PC-3 (cell line): Measurements from ENCODE around the gene ZNF560. TPM values are rescaled to one million over a fixed set of nuclear protein-coding genes. Genes with fewer than 3 reads are reported as not detected.

Experiments
- ATAC-seq: fragments of 200-7000 bp; cut with Tn5 transposase; 2 replicates; pipeline ENCODE4 v1.9.1; 2020; ENCODE audit warnings: mild to moderate bottlenecking, moderate library complexity
- BruUV-seq: library from RNA; stranded (reverse); fragments of 400-500 nt; replicated peaks from 2 replicates; lab custom pipeline; 2021; lab: Mats Ljungman, UMichigan
- CTCF ChIA-PET: fragments of 300-600 bp; sonication (Branson Sonifier 250); formaldehyde crosslinking; loops from one replicate; lab custom pipeline; 2022; ENCODE audit warnings: antibody characterized with exemption; lab: Charles Lee
- POLR2A ChIA-PET: fragments of 300-600 bp; sonication (Branson Sonifier 250); formaldehyde crosslinking; loops from one replicate; lab custom pipeline; 2022; ENCODE audit warnings: antibody characterized with exemption; ENCODE audit not compliant: unreplicated experiment; lab: Charles Lee
- DNase-seq: peaks from one replicate; pipeline ENCODE4 v3.0.0-alpha.2; 2015
- H2AFZ ChIP-seq: fragments of 300-600 bp; sonication (generic); 2 replicates; pipeline ENCODE4 v1.6.0; 2016; ENCODE audit warnings: antibody characterized with exemption, low read length
- H3F3A ChIP-seq: fragments of 300-600 bp; sonication (generic); one replicate; pipeline ENCODE4 v1.6.0; 2017; ENCODE audit warnings: antibody characterized with exemption, low read length, control low read depth, mild to moderate bottlenecking; ENCODE audit not compliant: unreplicated experiment
- H3K27ac ChIP-seq: fragments of 300-600 bp; sonication (generic); 2 replicates; pipeline ENCODE4 v1.5.1; 2016; ENCODE audit warnings: mild to moderate bottlenecking, low read length
- H3K27me3 ChIP-seq: fragments of 300-600 bp; sonication (generic); 2 replicates; pipeline ENCODE4 v1.6.1; 2016; ENCODE audit warnings: low read length, mixed read lengths
- H3K36me3 ChIP-seq: fragments of 300-600 bp; sonication (generic); 2 replicates; pipeline ENCODE4 v1.6.1; 2016; ENCODE audit warnings: low read depth, mixed run types, low read length, mixed read lengths
- H3K4me1 ChIP-seq: fragments of 300-600 bp; sonication (generic); 2 replicates; pipeline ENCODE4 v1.5.1; 2016; ENCODE audit warnings: low read length; ENCODE audit not compliant: insufficient read depth
- H3K4me2 ChIP-seq: fragments of 300-600 bp; sonication (generic); 2 replicates; pipeline ENCODE4 v1.6.0; 2016; ENCODE audit warnings: low read length
- H3K4me3 ChIP-seq: fragments of 300-600 bp; sonication (generic); 2 replicates; pipeline ENCODE4 v1.5.1; 2016; ENCODE audit warnings: mild to moderate bottlenecking, low read length, mixed read lengths
- H3K79me2 ChIP-seq: fragments of 300-600 bp; sonication (generic); 2 replicates; pipeline ENCODE4 v1.6.1; 2017; ENCODE audit warnings: low read length, mixed read lengths
- H3K9ac ChIP-seq: fragments of 300-600 bp; sonication (generic); 2 replicates; pipeline ENCODE4 v1.6.0; 2016; ENCODE audit warnings: mild to moderate bottlenecking, low read length
- H3K9me2 ChIP-seq: fragments of 300-600 bp; sonication (generic); replicated peaks from 2 replicates; pipeline ENCODE4 v1.6.1; 2016; ENCODE audit warnings: mixed run types, low read length, mixed read lengths
- H3K9me3 ChIP-seq: fragments of 300-600 bp; sonication (generic); 2 replicates; pipeline ENCODE4 v1.6.1; 2016; ENCODE audit warnings: low read length, mixed read lengths
- H4K20me1 ChIP-seq: fragments of 300-600 bp; sonication (generic); 2 replicates; pipeline ENCODE4 v1.6.1; 2016; ENCODE audit warnings: low read length, mixed read lengths
- EZH2 ChIP-seq: fragments of 300-600 bp; sonication (generic); IDR thresholded peaks from one replicate; pipeline ENCODE4 v1.6.1; 2017; ENCODE audit warnings: antibody characterized with exemption, mild to moderate bottlenecking, low read length; ENCODE audit not compliant: unreplicated experiment
- EZH2phosphoT487 ChIP-seq: fragments of 300-600 bp; sonication (generic); IDR thresholded peaks from 2 replicates; pipeline ENCODE4 v1.6.1; 2018; ENCODE audit warnings: mild to moderate bottlenecking, antibody characterized with exemption, low read length, borderline replicate concordance
- intact Hi-C: fragments of 100-400 bp; cut with micrococcal nuclease; formaldehyde crosslinking; loops from 2 replicates; pipeline ENCODE4 v1.9.0; 2023
- total RNA-seq: library from RNA; depleted of rRNA; stranded (reverse); fragments of >200 nt; gene quantifications from 2 replicates; pipeline ENCODE4 v1.2.3, GENCODE V29; 2014
- TF ChIP-seq, protein P1 (sequence below): fragments of 300-600 bp; sonication (generic); conservative IDR thresholded peaks from 2 replicates; pipeline ENCODE4 v1.5.1; 2017; ENCODE audit warnings: antibody characterized with exemption, low read depth, mild to moderate bottlenecking, low read length

The ZNF560 gene
- total RNA-seq, 1 experiment from 2014 or later, result not detected

DNA sequence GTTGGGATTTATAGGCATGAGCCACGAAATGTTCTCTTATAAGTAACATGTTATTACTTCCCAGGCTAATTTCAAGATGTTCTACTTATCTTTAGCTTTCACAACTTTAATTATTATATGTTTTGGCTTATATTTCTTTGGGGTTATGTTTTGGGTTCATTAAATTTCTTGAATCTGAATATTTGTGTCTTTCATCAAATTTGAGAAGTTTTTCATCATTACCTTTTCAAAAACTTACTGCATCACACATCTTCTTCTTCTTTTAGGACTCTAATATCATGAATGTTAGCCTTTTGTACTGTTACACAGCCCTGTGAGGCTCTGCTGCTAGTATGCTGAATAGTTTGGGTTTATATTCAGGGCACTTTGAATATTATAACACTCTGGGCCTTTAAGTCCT is 53.4 kb downstream of the ZNF560 start:
- Histone ChIP-seq H3K9me3 (peaks cover 53% of the 10 kb centered on the region), H3K9me2 (no peaks in the 10 kb centered on the region), H2AFZ (no peak overlapping the region), H3K4me1 (no peaks in the 10 kb centered on the region), H3K79me2 (no peaks in the 10 kb centered on the region), H3K27me3 (no peaks in the 10 kb centered on the region), H3K4me2 (no peak overlapping the region), H4K20me1 (no peaks in the 10 kb centered on the region), H3K27ac (no peak overlapping the region), H3K9ac (no peak overlapping the region), H3K4me3 (no peak overlapping the region; the same call in 1 of the 2 replicates), H3F3A (no peaks in the 10 kb centered on the region), H3K36me3 (peaks cover 47% of the 10 kb centered on the region)
- intact Hi-C loops, result no loop called here
- DNase-seq, result no peak
- no peak for TF ChIP-seq EZH2
- TF ChIP-seq EZH2phosphoT487, result no peak
- TF ChIP-seq, protein P1, sequence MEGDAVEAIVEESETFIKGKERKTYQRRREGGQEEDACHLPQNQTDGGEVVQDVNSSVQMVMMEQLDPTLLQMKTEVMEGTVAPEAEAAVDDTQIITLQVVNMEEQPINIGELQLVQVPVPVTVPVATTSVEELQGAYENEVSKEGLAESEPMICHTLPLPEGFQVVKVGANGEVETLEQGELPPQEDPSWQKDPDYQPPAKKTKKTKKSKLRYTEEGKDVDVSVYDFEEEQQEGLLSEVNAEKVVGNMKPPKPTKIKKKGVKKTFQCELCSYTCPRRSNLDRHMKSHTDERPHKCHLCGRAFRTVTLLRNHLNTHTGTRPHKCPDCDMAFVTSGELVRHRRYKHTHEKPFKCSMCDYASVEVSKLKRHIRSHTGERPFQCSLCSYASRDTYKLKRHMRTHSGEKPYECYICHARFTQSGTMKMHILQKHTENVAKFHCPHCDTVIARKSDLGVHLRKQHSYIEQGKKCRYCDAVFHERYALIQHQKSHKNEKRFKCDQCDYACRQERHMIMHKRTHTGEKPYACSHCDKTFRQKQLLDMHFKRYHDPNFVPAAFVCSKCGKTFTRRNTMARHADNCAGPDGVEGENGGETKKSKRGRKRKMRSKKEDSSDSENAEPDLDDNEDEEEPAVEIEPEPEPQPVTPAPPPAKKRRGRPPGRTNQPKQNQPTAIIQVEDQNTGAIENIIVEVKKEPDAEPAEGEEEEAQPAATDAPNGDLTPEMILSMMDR, result no peak
- ChIA-PET CTCF (no interaction called here), POLR2A (no interaction called here)
- no TSS peak for BruUV-seq
- ATAC-seq, result no peak

DNA sequence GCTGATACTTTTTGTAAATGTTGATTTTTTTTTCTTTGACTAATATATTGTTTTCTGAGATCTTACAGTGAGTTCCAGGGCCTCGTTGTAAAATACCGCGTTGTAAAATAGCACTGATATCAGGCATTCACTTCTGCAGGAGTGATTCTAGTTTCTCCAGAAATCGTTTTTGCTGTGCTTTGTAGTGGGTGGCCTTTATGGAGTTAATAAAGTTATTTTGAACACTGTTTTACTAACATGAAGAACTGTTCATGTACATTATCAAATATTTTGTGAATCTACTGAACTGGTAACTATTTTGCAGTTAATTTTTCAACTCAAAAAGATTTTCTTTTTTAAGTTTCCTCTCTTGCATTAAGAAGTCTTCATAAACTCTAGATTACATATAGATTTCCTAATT is 62.1 kb downstream of the ZNF560 start:
- no peak for DNase-seq
- Histone ChIP-seq H3K79me2 (peaks cover 41% of the 10 kb centered on the region), H4K20me1 (0 out of 2 replicates have a peak, but pooled peaks cover 5% of the 10 kb centered on the region), H3K9me2 (no peaks in the 10 kb centered on the region), H3K9ac (peak overlapping the region; percentile 85), H3F3A (no peaks in the 10 kb centered on the region), H3K4me2 (peak overlapping the region; percentile 93), H3K4me1 (peaks cover 7% of the 10 kb centered on the region; the same call in 1 of the 2 replicates), H3K4me3 (peak overlapping the region; percentile 85), H2AFZ (peak overlapping the region; percentile 76), H3K27me3 (no peaks in the 10 kb centered on the region), H3K9me3 (peaks cover 14% of the 10 kb centered on the region; the same call in 1 of the 2 replicates), H3K27ac (no peak overlapping the region), H3K36me3 (peaks cover 39% of the 10 kb centered on the region)
- ChIA-PET CTCF (no interaction called here), POLR2A (no interaction called here)
- BruUV-seq, result no TSS peak
- intact Hi-C loops, result loop anchor here (5.0 to 10.0 kb wide), 3 partner anchors 129 to 292 kb away; partner anchors contain the start of genes ZNF121, ZNF317 and ZNF699
- TF ChIP-seq EZH2phosphoT487 (no peak), EZH2 (no peak)
- TF ChIP-seq, protein P1, result no peak
- no peak for ATAC-seq
